Neutrophil (primary cell): Measurements from ENCODE around the gene NBAS.

Experiments
- H3K27ac ChIP-seq: fragments of 200-600 bp; sonication (generic); 2 replicates; pipeline ENCODE4 v1.5.1; 2016; ENCODE audit warnings: mild to moderate bottlenecking, moderate library complexity
- H3K27me3 ChIP-seq: fragments of 200-600 bp; sonication (generic); 2 replicates; pipeline ENCODE4 v1.6.0; 2016; ENCODE audit warnings: mild to moderate bottlenecking
- H3K36me3 ChIP-seq: fragments of 200-600 bp; sonication (generic); 2 replicates; pipeline ENCODE4 v1.5.1; 2017
- H3K4me1 ChIP-seq, 2 experiments: fragments of 200-600 bp in 1 of 2; sonication (generic) in 1 of 2; 1 replicate in 1 of 2; 2 replicates in 1 of 2; pipeline versions ENCODE4 v1.5.1 to v1.6.1; 2013 to 2016; ENCODE audit warnings: low read depth in 1 of 2, low read length in 1 of 2, mild to moderate bottlenecking in 1 of 2, moderate library complexity in 1 of 2; ENCODE audit not compliant: control insufficient read depth in 1 of 2, insufficient read depth in 1 of 2
- H3K4me3 ChIP-seq, 2 experiments: fragments of 200-600 bp in 1 of 2; sonication (generic) in 1 of 2; 1 replicate in 1 of 2; 2 replicates in 1 of 2; pipeline ENCODE4 v1.5.1; 2013 to 2016; ENCODE audit warnings: low read depth in 1 of 2, low read length in 1 of 2, mild to moderate bottlenecking in 1 of 2, moderate library complexity in 1 of 2
- H3K9me3 ChIP-seq: fragments of 200-600 bp; sonication (generic); 2 replicates; pipeline ENCODE4 v1.5.1; 2016
- CTCF ChIP-seq: fragments of 200-600 bp; sonication (generic); IDR thresholded peaks from 2 replicates; pipeline ENCODE4 v1.5.1; 2016; ENCODE audit warnings: antibody characterized with exemption

NBAS gene

DNA sequence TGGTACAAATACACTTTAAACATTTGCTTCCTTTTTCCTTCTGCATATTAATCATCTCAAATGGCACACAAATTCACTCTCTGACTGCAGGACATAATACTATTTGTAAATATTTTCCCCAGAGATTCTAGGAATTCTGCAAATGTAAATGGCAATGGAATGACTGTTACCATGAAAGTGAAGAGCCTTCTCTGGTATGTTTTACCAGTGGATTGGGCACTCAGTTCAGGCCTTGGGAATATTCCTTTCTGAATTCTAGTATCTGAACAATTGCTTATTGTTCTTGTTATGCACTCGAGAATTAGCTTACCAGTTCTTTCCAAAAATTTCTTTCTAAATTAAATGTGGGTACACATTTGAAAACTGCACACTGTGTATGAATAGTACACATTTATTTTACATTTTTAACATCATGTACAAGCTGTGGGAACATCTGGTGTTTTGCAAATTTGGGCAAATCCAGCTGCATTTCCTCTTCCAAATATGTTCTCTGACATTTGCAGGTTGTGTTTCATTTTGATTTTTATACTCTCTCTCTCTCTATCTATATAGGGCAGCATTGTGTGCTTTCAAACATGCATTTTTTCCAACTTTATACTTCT lies 289.1 kb downstream of the NBAS start:
- no peaks in the 10 kb centered on the region for H3K4me1 ChIP-seq
- no peaks in the 10 kb centered on the region for H3K9me3 ChIP-seq
- no peak for TF ChIP-seq CTCF
- no peak overlapping the region for H3K4me3 ChIP-seq
- no peaks in the 10 kb centered on the region for H3K27me3 ChIP-seq
- no peak overlapping the region for H3K27ac ChIP-seq
- H3K36me3 ChIP-seq, result peaks cover 15% of the 10 kb centered on the region

- Histone ChIP-seq H3K27ac (no peak overlapping the region), H3K4me3 (no peak overlapping the region), H3K27me3 (no peaks in the 10 kb centered on the region), H3K9me3 (no peaks in the 10 kb centered on the region), H3K36me3 (peaks cover 15% of the 10 kb centered on the region), H3K4me1 (no peaks in the 10 kb centered on the region)
- TF ChIP-seq CTCF, result no peak
These were observed 289.9 kb downstream of the NBAS start for GRCh38 chr2:15271276-15271675.

DNA sequence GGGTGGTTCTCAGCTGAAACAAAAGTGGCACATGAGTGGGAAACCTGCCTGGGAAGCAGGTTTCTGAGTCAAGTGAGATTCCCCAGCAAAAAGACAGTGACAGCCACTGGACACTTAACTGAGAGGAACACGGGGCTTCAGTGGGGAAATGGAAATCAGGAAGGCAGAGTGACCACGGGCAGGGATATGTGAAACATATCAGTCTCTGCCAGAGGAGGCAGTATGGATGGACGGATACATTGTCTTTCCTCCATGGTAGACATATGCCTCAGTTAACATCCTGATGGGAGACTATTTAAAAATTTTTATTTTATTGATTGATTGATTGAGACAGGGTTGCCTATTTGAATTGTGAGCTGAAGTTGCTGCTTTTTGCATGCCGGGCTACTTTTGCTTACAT lies 292.1 kb downstream of the NBAS start:
- no peak for TF ChIP-seq CTCF
- no peaks in the 10 kb centered on the region for H3K27me3 ChIP-seq
- no peaks in the 10 kb centered on the region for H3K36me3 ChIP-seq
- no peaks in the 10 kb centered on the region for H3K9me3 ChIP-seq
- H3K4me1 ChIP-seq, result no peaks in the 10 kb centered on the region
- no peak overlapping the region for H3K27ac ChIP-seq
- H3K4me3 ChIP-seq, result no peak overlapping the region

GRCh38 chr2:15265889-15266288 lies 295.2 kb downstream of the NBAS start:
- no peak for TF ChIP-seq CTCF
- Histone ChIP-seq H3K36me3 (no peaks in the 10 kb centered on the region), H3K4me3 (no peak overlapping the region), H3K27me3 (no peaks in the 10 kb centered on the region), H3K4me1 (no peaks in the 10 kb centered on the region), H3K27ac (no peak overlapping the region), H3K9me3 (no peaks in the 10 kb centered on the region)

DNA sequence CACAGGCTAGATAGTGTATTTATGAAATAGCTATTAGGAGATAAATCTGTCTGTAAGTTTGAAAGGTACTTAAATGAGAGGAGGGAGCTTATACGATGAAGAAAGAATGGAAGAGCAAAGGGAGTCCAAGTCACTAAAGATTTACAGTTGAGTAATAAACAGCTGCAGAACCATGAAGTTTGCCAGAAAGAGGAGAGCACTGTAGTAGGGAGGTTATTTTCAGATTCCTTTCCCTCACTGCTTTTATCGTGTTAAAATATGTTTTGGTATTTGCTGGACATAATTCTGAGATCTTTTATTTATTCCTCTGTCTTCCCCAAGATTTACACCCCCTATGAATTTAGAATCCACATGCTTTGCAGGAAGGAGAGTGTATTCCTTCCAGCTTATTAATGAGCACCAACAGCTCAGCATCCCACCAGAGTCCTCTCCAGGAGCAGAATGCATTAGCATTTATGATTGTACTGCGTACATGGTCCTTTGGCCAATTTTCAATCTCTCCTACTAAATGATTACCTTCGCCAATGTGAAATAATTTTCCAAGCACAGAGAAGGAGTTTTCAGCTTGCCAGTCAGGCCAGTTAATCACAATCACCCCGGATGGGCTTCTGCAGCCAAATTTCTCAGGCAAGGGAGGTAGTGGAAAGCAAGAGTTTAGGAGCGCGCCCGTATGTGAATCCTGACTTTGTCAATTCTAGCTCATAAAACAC lies 297.0 kb downstream of the NBAS start:
- Histone ChIP-seq H3K27me3 (no peaks in the 10 kb centered on the region), H3K9me3 (no peaks in the 10 kb centered on the region), H3K4me3 (no peak overlapping the region), H3K27ac (no peak overlapping the region), H3K36me3 (no peaks in the 10 kb centered on the region), H3K4me1 (no peaks in the 10 kb centered on the region)
- TF ChIP-seq CTCF, result no peak
